T-helper 22 cell (primary cell): ENCODE results near the gene ITGA11.

Experiments used
- DNase-seq: peaks from one replicate; pipeline ENCODE4 v3.0.0-alpha.2; 2020; ENCODE audit warnings: low read depth

ITGA11 gene

DNA sequence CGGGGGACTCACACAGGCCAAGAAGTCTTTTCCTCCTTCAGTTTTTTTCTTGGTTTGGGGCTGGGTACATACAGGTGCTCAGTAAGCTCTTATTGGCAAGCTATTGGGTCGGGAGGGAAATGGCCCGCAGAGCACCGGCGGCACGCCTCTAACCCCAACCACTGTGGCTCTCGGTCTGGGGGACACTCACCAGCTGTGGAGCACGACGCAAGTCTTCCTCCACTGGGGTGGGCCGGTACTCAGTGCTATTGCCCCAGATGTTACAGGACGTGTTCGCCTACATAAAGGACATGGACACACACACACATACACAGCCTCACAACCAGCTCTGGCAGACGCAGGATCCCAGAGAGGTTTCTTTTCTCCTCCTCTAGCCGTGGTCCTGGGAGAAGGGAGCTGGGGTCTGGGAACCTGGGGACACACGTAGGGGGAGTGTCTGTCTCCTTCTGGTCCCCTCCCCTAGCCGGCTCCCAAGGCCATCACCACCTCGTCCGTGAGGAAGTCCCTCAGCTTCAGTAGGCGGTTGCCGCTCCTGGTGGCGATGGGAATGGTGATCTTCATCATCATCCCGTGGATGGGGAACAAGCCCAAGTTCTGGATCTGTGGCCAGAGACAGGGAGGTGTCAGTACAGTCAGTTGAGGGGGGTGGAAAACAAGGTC lies 121.0 kb downstream of the ITGA11 start:
- no peak for DNase-seq

DNA sequence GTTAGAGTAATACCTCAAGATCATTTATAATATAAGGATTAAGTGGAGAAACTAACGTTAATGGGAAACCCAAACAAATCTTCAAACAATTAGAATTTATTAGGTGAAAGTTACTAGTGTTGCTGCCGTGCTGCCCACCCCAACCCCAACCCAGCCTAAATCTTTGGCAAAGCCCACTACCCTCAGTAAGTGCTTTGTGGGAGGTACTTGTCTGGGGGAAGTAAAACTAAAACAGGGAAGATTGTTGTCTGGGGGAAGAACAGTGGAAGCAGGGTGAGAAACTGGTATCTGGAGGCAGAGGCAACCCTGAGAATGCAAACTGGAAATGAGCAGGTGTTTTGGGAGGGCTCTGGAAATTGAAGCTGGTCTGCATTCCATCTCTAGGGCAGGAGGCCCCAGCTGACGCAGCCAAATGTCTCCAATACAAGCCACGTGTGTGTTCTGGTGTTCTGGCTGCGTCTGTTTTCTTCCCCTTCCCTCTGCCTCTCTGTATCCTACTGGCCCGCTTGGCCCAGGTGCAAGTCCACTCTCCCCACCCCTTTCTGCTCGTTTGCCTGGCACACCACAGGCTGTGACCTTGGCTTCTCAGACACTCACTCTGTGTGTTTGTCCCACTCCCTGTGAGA lies 121.7 kb downstream of the ITGA11 start:
- DNase-seq: no peak

DNA sequence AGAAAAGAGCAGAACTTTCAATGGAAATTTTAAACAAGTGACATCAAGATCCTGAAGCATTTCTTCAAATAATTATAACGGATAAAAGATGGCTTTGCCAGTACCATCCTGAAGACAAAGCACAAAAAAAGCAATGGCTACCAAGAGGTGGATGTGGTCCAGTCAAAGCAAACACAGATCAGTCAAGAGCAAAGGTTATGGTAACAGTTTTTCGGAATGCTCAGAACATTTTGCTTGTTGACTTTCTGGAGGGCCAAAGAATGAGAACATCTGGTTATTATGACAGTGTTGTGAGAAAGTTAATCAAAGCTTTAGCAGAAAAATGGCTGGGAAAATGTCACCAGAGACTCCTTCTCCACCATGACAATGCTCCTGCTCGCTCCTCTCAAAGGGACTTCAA lies 122.9 kb downstream of the ITGA11 start:
- DNase-seq: no peak

DNA sequence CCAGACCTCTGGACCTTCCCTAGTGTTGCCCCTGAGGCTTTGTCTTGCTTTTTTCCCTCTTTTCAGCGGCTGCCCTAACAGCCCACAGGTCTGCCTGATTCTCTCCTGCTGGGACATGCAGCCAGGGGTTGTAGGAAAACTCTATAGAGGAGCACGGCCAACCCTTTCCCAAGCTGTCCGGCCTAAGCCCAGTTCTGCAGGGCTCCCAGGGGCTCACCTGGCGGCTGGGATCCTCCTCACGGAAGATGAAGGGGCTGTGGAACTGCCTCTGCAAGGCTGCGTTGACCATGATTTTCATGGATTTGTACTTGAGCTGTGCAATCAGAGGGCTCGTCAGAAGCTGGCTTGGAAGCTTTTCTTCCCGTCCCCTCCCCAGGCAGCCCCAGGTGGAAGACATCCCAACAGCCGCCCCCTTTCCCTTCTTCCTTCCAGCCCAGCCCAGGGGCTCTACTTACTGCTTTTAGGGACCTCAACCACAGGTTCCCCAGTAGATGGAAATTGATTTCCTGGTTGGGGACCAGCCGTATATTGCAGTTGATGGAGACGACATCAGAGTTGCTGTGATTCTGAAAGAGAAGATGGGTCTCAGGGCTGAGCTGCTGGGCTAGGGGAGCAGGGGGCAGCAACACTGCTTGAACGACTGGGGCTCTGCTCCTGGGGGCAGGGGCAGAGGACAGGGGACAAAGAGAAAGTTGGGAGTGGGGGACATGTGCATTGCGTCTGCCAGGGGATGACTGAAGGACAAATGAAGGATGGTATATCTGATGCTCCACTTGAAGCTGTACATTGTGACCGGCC lies 124.6 kb downstream of the ITGA11 start:
- no peak for DNase-seq

DNA sequence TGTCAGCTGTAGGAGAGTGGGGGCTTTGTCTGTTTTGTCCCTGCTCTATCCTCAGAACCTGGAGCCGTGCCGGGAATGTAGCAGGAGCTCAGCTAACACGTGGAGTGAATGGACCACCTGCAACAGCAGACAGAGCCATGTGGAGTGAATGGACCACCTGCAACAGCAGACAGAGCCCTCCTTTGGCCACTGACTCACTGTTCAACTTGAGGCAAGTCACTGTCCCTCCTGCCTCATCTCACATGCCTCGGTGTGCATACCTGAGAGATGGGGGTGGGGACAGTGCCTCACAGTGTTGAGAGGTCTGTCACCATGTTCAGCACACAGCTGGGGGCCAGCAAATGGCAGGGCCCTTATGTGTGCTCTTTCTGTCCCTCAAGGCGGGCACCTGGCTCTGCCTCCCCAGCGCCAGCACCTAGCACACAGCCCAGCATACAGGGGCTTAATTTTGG lies 126.5 kb downstream of the ITGA11 start:
- no peak for DNase-seq

DNA sequence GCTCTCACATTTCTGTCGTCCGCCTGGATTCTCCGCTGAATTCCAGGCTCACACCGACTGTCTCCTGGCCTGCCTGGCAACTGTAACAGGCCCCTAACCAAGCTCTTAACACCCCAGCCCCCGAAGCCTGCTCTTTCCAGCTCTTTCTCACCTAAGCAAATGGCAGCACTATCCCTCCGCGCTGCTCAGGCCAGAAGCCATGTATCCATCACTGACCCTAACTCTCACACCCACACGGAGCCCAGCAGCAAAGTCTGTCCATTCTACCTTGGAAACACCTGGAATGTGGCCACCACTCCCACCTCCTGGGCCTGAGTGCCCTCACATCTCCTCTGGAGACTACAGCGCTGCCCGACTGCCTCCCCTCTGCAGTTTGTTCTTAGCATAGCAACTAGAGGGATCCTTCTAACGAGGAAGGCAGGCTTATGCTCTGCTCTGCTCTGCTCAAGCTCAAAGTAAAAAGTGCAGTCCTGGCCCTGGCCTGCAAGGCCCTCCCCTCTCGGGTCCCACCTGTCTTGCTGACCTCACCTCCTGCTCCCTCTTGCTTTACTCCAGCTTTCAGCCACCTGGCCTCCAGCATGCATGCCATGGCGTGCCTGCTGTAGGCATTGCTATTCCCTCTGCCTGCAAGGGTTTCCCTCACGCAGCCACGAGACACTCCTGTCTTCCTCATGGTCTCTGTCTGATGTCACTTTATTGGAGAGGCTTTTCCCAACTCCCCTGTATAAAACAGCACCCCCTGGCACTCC lies 127.2 kb downstream of the ITGA11 start:
- DNase-seq: no peak

DNA sequence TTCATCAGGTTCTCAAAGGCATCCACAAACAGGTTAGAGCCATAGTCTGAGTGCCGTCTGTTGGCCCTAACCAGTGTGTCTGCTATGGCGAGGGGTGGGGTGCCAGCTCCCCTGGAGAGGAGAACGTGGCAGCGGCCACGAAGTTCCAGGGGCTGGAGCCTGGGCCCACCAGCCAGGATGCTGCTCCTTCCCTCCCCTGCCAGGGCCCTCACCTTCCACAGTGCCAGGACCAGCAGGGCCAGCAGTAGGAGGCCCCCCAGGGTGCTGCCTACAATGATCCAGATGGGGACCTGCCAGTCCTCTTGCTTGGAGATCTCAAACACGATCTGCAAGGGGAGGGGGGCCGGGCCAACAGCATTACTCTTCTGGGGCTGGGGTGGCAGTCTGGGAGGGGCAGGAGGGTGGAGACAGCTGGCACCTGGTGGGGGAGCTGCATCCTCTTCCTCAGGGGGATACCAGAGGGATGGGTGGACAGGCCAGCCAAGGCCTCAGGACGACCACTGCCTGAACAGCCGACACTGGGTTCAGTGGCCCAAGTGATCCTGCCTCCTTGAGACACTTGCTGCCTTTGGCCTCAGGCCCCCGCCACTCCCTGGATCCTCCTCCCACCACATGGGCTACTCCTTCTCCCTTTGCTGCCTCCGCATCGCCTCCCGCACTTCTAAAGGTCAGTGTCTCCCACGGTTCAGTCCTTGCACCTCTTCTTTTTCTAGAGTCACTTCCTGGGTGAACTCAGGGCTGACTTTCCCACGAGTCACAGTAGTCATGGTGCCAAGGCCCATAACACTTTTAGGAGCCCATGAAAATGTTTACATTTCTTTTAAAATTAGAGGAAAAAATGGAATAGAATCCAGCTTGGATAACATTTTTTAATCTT lies 128.2 kb downstream of the ITGA11 start:
- no peak for DNase-seq

DNA sequence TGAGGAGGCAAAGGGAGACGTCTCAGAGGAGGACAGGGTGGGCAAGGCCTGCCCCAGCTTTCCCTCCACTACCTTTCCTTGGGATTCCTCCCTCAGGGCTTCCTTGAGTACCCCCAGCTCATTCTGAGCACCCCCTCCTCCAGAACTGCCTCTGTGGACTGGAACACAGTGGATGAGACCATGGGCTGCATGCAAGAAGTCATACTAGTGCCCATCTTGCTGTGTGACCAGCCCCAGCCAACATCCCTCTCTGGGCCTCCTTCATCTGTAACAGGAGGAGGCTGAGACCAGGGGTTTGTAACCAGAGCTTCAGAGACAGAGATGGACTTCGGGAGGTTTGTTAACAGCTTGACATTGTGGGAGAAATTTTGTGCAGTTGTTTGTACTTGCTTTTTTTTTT lies 128.8 kb downstream of the ITGA11 start:
- DNase-seq: no peak

DNA sequence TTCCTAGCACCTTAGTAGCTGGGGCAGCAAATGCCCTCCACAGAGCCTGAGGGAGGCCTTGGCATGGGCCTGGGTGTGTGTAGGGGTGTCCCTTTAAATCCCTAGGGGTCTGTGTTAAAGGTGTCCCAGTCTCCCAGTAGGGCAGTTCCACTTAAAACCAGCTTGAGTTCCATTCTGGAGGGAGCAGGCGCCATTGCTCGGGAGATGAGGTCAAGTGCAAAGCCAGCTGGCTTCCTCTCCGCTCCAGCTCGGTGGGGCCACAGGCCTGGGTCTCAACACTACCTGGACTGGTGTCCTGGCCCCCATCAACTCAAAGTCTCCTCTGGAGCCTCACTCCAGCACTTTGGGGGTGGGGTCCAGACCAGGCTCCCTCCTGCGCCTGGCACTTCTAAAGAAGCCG lies 129.2 kb downstream of the ITGA11 start:
- DNase-seq: no peak

DNA sequence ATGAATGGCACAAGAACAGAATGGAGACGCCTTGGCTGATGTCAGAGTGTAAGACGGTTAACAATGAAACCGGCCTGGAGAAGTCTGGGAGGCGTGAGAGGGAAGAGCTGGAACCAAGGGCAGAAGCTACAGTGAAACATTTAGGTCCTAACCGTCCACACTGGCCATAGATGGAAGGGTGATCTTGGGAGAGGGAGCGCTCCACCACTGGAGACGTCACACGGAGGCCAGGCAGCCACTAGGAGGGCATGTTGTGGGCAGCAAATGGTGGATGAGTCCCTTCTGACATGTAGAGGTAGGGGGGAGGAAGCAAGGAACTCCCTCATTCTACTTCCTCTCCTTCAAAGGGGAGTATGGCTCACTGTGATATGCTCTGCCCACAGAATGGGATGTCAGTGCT lies 130.7 kb downstream of the ITGA11 start:
- DNase-seq: no peak

DNA sequence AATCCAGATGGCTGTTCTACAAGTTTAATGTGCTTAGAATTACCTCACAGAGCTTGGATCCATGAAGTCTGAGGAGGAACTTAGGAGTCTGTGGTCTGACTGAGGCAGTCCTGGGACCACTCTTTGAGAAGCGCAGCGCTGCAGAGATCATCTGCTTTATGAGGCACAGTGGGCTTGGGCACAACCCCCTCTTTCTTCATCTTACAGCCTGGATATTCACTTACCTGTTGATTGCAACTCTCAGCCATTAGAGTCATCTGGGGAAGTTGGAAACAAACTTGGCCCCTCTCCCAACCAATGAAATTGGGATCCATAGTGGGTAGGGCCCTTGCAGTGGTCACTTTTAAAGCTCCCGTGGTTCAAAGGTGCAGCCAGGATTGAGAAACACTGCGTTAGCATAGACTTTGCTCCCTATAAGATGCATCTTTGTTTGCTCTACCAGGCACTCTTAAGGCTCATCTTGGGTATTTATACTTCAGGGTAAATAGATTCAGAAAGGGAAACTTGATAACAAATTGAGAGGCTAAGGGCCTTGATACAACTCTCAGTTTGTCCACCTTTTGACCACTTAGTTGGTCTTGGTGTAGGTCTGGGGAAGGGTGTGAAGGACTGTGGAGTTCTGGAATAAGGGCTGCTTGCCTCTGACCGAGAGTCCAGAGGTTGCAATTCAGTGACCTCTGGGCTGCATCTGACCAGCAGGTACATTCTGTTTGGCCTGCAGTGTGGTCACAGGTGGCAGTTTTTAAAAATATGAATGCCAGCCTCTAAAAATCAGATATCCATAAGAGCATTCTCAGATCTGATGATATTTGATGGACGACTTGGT lies 131.6 kb downstream of the ITGA11 start:
- no peak for DNase-seq

DNA sequence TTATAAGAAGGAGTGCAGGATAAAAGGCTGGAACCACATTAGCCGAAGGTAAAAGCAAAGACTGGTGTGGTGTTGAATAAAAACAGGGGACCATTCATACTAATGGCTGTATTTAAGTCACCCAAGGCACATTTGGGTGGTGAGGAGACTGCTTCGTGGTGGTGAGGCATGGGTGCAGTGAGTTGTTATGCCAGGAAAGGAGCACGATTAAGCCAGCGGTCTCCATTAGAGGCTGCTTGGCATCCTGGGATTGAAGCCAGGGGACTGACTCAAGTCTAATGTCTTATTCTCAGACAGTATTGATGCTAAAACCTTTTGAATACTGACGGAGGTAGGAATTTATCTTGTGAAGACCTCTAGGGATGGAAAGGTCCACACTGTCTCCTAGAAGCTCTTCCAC lies 132.5 kb downstream of the ITGA11 start:
- DNase-seq: no peak

DNA sequence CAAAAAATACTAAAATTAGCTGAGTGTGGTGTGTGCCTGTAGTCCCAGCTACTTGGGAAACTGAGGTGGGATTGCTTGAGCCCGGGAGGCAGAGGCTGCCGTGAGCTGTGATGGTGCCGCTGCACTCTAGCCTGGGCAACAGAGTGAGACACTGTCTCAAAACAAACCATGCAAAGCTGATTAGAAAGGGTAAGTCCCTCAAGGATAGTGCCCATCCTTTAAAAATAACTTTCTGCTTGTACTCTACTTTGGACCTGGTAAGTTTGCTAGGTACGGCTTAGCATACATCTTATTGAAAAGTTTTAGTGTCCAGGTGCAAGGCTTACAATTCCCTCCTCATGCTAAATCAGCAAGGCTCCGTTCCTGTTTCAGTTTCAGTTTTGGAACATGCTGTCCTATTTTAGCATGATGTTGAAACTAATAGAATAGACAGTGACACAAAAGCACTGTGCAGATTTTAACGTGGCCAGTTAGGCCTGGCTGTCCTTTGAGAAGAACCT lies 133.0 kb downstream of the ITGA11 start:
- DNase-seq: no peak

DNA sequence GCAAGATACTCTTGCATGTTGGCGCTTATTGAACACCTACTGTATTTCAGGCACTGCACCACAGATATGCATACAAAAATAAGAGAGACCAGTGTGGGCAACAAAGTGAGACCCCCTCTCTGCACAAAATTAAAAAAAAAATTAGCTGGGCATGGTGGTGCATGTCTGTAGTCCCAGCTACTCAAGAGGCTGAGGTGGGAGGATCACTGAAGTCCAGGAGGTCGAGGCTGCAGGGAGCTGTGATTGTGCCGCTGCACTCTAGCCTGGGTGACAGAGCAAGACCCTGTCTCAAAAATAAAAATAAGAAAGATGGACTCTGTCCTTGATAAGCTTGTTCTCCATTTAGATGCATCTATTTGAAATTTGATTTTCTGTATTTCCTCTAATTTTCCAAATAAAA lies 133.6 kb downstream of the ITGA11 start:
- no peak for DNase-seq

DNA sequence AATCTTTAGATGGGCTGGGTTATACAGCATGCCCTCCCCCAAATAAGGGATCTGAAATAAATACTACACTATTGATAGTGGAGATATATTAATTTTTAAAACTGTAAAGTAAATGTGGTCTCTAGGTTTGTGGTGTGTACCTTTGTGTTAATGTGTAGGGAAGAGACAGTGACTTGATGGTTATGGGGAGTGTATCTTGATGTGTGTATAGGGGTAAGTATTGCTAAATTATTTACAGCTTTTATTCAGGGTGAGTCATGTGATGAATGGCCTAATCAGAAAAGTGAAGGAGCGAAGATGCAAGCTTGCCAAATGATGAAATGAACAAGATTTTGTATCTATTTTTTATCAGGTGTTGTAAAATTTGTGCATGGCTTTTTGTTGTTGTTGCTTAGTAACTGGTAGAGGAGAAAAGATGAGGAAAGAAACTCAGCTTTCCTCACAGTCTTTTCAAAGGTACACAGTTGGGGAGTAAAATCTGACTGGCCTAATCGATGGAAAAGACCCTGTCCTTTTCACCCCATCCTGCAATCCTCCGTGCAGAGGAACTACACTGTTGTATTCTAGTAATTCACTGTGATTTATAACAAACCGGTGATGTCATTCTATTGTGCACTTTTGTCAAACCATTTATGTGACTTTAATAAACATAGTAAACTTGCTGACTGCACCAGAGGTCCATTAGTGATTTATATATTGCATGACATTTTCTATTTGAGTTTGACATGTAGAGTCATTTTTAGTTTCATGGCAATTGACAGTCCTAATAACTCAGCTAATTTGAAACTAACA lies 136.8 kb downstream of the ITGA11 start:
- no peak for DNase-seq

DNA sequence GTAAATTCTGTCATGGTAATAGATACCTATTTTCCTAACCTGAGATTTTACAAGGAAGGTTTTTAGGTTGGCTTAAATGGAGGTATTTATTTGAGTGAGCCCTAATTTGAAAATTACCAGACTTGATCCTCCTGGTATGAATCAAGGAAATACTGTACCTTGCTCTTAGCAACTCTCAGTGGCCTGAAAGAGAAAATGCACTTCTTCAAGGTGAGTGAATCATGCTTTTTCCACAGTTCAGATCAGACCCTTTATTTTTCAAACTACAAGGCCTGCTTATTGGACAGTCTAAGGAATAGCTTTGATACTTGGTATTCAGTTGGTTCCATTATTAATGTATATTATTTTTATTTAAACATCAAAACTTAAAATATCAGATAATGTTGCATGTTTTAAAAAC lies 139.0 kb downstream of the ITGA11 start:
- DNase-seq: no peak

DNA sequence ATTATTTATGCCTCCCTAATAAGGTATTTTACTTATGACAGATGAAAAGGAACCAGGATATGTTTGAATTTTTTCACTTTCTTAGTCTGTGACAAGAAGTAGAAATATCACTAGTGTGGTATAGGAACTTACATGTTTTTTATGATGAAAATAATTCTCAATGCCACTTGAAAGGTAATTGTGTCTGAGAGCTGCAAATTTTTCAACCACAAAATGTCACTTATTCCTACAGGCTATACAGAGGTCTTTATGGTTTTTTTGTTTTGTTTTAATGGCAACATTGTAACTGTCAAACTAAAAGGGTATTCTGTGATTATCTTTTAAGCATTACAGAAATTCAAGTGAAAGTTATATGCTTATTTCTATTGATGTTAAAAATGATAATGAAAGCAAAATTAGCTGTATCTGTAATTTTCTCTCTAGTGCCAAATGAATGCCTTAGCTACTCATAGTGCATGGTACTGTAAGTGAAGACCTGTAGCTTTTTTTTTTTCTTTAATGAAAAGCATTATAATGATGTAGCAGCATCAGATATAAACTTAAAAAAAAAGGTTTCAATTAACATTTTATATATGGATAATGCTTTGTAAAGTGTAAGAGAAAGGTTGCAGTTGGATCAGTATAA lies 139.7 kb downstream of the ITGA11 start:
- DNase-seq: no peak

DNA sequence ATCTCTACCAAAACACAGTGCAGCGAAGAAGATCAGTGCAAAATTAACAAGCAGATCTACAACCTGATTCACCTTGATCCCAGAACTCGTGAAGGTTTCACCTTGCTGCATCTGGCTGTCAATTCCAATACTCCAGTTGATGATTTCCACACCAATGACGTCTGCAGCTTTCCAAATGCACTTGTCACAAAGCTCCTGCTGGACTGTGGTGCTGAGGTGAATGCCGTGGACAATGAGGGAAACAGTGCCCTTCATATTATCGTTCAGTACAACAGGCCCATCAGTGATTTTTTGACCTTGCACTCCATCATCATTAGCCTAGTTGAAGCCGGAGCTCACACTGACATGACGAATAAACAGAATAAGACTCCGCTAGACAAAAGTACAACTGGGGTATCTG lies 141.2 kb downstream of the ITGA11 start:
- DNase-seq: no peak
